K562 (cell line): ENCODE data around the gene SCYL1. TPM values are rescaled to one million over a fixed set of nuclear protein-coding genes. Genes with fewer than 3 reads are reported as not detected.

Experiments
- DLX4 ChIP-seq: fragments of 250-450 bp; sonication (Bioruptor Pico); IDR thresholded peaks from 2 replicates; pipeline ENCODE4 v1.6.1; 2021; ENCODE audit warnings: mild to moderate bottlenecking
- ETV5 ChIP-seq: sonication (generic); formaldehyde crosslinking; IDR thresholded peaks from 2 replicates; pipeline ENCODE4 v1.4.0; 2020; ENCODE audit warnings: low read depth, mild to moderate bottlenecking, missing genetic modification reagents
- FUS ChIP-seq: fragments of 200-400 bp; formaldehyde crosslinking; optimal IDR thresholded peaks from 2 replicates; pipeline ENCODE3; 2017; ENCODE audit warnings: low read depth, low read length
- MAFK ChIP-seq: IDR thresholded peaks from 2 replicates; pipeline ENCODE4 v1.6.1; 2011; ENCODE audit warnings: low read length, improper control_type of control experiment
- PHTF2 ChIP-seq: fragments of 250-450 bp; sonication (Bioruptor Pico); IDR thresholded peaks from 2 replicates; pipeline ENCODE4 v1.5.0; 2021; ENCODE audit warnings: mild to moderate bottlenecking
- POLR2B ChIP-seq: fragments of 450-650 bp; IDR thresholded peaks from 2 replicates; pipeline ENCODE4 v1.6.1; 2018; ENCODE audit warnings: low read depth; ENCODE audit not compliant: partially characterized antibody
- PPARD ChIP-seq: fragments of 250-450 bp; sonication (Bioruptor Pico); IDR thresholded peaks from 2 replicates; pipeline ENCODE4 v1.8.0; 2022; ENCODE audit warnings: inconsistent platforms, mild to moderate bottlenecking, moderate library complexity
- PYGO2 ChIP-seq: fragments of 450-650 bp; IDR thresholded peaks from 2 replicates; pipeline ENCODE4 v1.6.1; 2016; ENCODE audit warnings: mild to moderate bottlenecking, missing genetic modification characterization, moderate library complexity, missing compliant biosample characterization
- RBM25 ChIP-seq: fragments of 200-400 bp; formaldehyde crosslinking; IDR thresholded peaks from 2 replicates; pipeline ENCODE4 v1.6.1; 2018; ENCODE audit warnings: low read length, low read depth, moderate library complexity; ENCODE audit not compliant: severe bottlenecking
- SAFB ChIP-seq: fragments of 200-400 bp; formaldehyde crosslinking; IDR thresholded peaks from 2 replicates; pipeline ENCODE4 v1.6.1; 2017; ENCODE audit warnings: low read depth, low read length, borderline replicate concordance
- SRSF7 ChIP-seq: fragments of 200-400 bp; formaldehyde crosslinking; optimal IDR thresholded peaks from 2 replicates; pipeline ENCODE3; 2017; ENCODE audit warnings: mild to moderate bottlenecking, low read depth, low read length
- ZBTB17 ChIP-seq: fragments of 450-650 bp; formaldehyde crosslinking; IDR thresholded peaks from 2 replicates; pipeline ENCODE4 v1.4.0; 2020; ENCODE audit warnings: mild to moderate bottlenecking
- ZBTB49 ChIP-seq: sonication (generic); formaldehyde crosslinking; IDR thresholded peaks from 2 replicates; pipeline ENCODE4 v1.8.0; 2022; ENCODE audit warnings: missing genetic modification reagents, mild to moderate bottlenecking, borderline replicate concordance
- ZNF121 ChIP-seq: sonication (generic); formaldehyde crosslinking; conservative IDR thresholded peaks from 2 replicates; pipeline ENCODE4 v1.8.0; 2022; ENCODE audit warnings: missing genetic modification reagents
- ZNF239 ChIP-seq: fragments of 250-450 bp; sonication (Bioruptor Pico); IDR thresholded peaks from 2 replicates; pipeline ENCODE4 v1.4.0; 2020; ENCODE audit warnings: mild to moderate bottlenecking
- ZNF277 ChIP-seq: fragments of 250-450 bp; sonication (Bioruptor Pico); IDR thresholded peaks from 2 replicates; pipeline ENCODE4 v1.8.0; 2022; ENCODE audit warnings: inconsistent platforms, mild to moderate bottlenecking, moderate library complexity, borderline replicate concordance
- ZNF561 ChIP-seq: fragments of 450-650 bp; formaldehyde crosslinking; conservative IDR thresholded peaks from 2 replicates; pipeline ENCODE4 v1.4.0; 2020; ENCODE audit warnings: mild to moderate bottlenecking, moderate library complexity
- ZNF589 ChIP-seq: fragments of 200-800 bp; sonication (Bioruptor generic); IDR thresholded peaks from 2 replicates; pipeline ENCODE4 v1.6.1; 2016; ENCODE audit warnings: low read depth, missing genetic modification characterization, missing compliant biosample characterization
- polyA plus RNA-seq, 8 experiments: library from polyadenylated mRNA; depleted of rRNA in 4 of 8; stranded (reverse) in 5 of 8; unstranded in 3 of 8; fragments of >200 nt; fragmentation: Nextera tagmentation in 2 of 8; fragmentation: Illumina TruSeq in 1 of 8; extraction: Ambion mirVana in 2 of 8; extraction: Trizol in 1 of 8; gene quantifications; 2 replicates each; pipeline versions ENCODE4 v1.2.1 to v1.2.3, GENCODE V29; 2011 to 2014; ENCODE audit warnings: inconsistent platforms in 1 of 8, missing spikeins in 1 of 8
- total RNA-seq, 7 experiments: library from RNA; depleted of rRNA in 6 of 7; stranded (reverse); fragments of >200 nt in 6 of 7; fragmentation: Illumina TruSeq in 2 of 7; extraction: Trizol in 2 of 7; gene quantifications; 2 replicates each; pipeline versions ENCODE4 v1.2.1 to v1.2.3, GENCODE V29; 2011 to 2021; ENCODE audit warnings: low replicate concordance in 1 of 7
- TF ChIP-seq, protein P1 (sequence below): fragments of 250-450 bp; sonication (Bioruptor Pico); IDR thresholded peaks from 2 replicates; pipeline ENCODE4 v1.8.0; 2021; ENCODE audit warnings: borderline replicate concordance, mild to moderate bottlenecking, moderate library complexity; ENCODE audit not compliant: poor library complexity, severe bottlenecking
- TF ChIP-seq, protein P2 (sequence below): sonication (generic); formaldehyde crosslinking; IDR thresholded peaks from 2 replicates; pipeline ENCODE4 v1.8.0; 2022; ENCODE audit warnings: mild to moderate bottlenecking, missing genetic modification reagents
- TF ChIP-seq, protein P3 (sequence below), 2 experiments: fragments of 450-650 bp in 1 of 2; sonication (generic) in 1 of 2; formaldehyde crosslinking; conservative IDR thresholded peaks; 2 replicates each; pipeline versions ENCODE4 v1.4.0 to v1.8.1; 2020 to 2022; ENCODE audit warnings: mild to moderate bottlenecking in 1 of 2, missing genetic modification reagents in 1 of 2

Gene SCYL1
- total and polyA plus RNA-seq, 9 of the 15 experiments (the other 6 are each of a cell fraction or from before 2014, with no cell fraction given), result 1.9 to 145 (median 57.6) TPM

DNA sequence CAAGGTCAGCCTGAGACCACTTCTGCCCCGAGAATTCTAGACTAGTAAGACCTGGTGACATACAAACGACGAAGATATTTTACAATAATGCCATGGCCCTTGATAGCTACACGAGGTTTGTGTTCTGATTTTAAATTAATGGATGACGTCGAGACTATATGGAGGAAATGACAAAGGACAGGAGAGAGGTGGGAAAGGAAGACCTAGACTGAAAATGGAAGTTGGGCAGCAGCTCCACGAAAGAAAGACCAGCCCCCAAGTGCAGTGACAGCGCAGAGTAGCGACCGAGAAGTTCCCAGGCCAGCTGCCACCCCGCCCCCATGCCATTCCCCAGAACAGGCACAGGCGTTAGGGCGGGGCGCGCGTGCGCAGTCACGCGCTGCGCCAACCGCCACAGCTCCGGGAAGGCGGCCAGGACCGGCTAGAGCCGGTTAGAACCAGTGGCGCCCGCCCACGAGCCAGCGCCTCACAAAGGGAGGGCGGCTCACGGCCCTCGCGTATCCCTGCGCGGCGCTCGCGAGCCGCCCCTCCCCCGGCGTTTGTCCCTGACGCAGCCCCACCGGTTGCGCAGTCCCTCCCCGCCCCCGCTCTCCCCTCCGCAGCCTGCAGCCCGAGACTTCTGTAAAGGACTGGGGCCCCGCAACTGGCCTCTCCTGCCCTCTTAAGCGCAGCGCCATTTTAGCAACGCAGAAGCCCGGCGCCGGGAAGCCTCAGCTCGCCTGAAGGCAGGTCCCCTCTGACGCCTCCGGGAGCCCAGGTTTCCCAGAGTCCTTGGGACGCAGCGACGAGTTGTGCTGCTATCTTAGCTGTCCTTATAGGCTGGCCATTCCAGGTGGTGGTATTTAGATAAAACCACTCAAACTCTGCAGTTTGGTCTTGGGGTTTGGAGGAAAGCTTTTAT lies 27.5 kb upstream of the SCYL1 start (continued):
- TF ChIP-seq, protein P1, sequence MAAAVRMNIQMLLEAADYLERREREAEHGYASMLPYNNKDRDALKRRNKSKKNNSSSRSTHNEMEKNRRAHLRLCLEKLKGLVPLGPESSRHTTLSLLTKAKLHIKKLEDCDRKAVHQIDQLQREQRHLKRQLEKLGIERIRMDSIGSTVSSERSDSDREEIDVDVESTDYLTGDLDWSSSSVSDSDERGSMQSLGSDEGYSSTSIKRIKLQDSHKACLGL, result peak; percentile 25
- TF ChIP-seq ZNF561 (CRISPR knock-in tag) (no peak), ZNF277 (CRISPR knock-in tag) (no peak), PPARD (CRISPR knock-in tag) (no peak), POLR2B (peak; percentile 82), DLX4 (CRISPR knock-in tag) (no peak), ZBTB49 (no peak), RBM25 (peak; percentile 39), PYGO2 (tag) (peak; percentile 37; the same call in 1 of the 2 replicates), ZNF239 (CRISPR knock-in tag) (0 out of 2 replicates have a peak, but pooled peaks have one; percentile 6), ZNF589 (CRISPR knock-in tag) (no peak), MAFK (peak; percentile 51), SRSF7 (no peak), ZBTB17 (CRISPR knock-in tag) (no peak), ETV5 (CRISPR knock-in tag) (peak; percentile 92), ZNF121 (CRISPR knock-in tag) (no peak), PHTF2 (CRISPR knock-in tag) (no peak), SAFB (0 out of 2 replicates have a peak, but pooled peaks have one; percentile 37), FUS (peak; percentile 94)
- TF ChIP-seq, protein P2, sequence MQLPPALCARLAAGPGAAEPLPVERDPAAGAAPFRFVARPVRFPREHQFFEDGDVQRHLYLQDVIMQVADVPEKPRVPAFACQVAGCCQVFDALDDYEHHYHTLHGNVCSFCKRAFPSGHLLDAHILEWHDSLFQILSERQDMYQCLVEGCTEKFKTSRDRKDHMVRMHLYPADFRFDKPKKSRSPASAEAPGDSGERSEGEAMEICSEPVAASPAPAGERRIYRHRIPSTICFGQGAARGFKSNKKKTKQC, result no peak; the same call in 1 of the 2 replicates
- TF ChIP-seq, protein P3, sequence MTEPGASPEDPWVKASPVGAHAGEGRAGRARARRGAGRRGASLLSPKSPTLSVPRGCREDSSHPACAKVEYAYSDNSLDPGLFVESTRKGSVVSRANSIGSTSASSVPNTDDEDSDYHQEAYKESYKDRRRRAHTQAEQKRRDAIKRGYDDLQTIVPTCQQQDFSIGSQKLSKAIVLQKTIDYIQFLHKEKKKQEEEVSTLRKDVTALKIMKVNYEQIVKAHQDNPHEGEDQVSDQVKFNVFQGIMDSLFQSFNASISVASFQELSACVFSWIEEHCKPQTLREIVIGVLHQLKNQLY (CRISPR knock-in tag; conservative IDR thresholded peaks at IDR 0.05), result no peak
